K562 (cell line): Measurements from ENCODE around the gene FES. TPM values are rescaled to one million over a fixed set of nuclear protein-coding genes. Genes with fewer than 3 reads are reported as not detected.

ENCODE experiments used
- ATF3 ChIP-seq, 2 experiments: fragments of 450-650 bp in 1 of 2; sonication (generic) in 1 of 2; formaldehyde crosslinking in 1 of 2; IDR thresholded peaks in 1 of 2; conservative IDR thresholded peaks in 1 of 2; 2 replicates each; pipeline versions ENCODE4 v1.6.1 to v1.8.1; 2016 to 2023; ENCODE audit warnings: mild to moderate bottlenecking in 2 of 2, moderate library complexity in 2 of 2, inconsistent platforms in 1 of 2, missing genetic modification reagents in 1 of 2
- BCOR ChIP-seq: fragments of 450-650 bp; IDR thresholded peaks from 2 replicates; pipeline ENCODE4 v1.6.1; 2016
- CEBPB ChIP-seq: fragments of 450-650 bp; IDR thresholded peaks from 2 replicates; pipeline ENCODE4 v1.6.1; 2016; ENCODE audit warnings: missing genetic modification characterization, missing compliant biosample characterization
- CHAMP1 ChIP-seq: fragments of 450-650 bp; IDR thresholded peaks from 2 replicates; pipeline ENCODE4 v1.6.1; 2016; ENCODE audit warnings: mild to moderate bottlenecking
- CREB1 ChIP-seq, 2 experiments: sonication (generic) in 1 of 2; formaldehyde crosslinking in 1 of 2; IDR thresholded peaks; 2 replicates each; pipeline versions ENCODE4 v1.6.1 to v1.8.0; 2012 to 2022; ENCODE audit warnings: inconsistent platforms in 1 of 2, mild to moderate bottlenecking in 1 of 2, missing genetic modification reagents in 1 of 2, moderate library complexity in 1 of 2
- KHSRP ChIP-seq: fragments of 450-650 bp; IDR thresholded peaks from 2 replicates; pipeline ENCODE4 v1.6.1; 2017
- MXI1 ChIP-seq: IDR thresholded peaks from 2 replicates; pipeline ENCODE4 v1.6.1; 2011; ENCODE audit warnings: low read depth, mild to moderate bottlenecking, improper control_type of control experiment, low read length
- MYC ChIP-seq, 2 experiments: fragments of 250-450 bp in 1 of 2; sonication (Bioruptor Pico) in 1 of 2; IDR thresholded peaks; 2 replicates each; pipeline versions ENCODE4 v1.5.1 to v1.6.1; 2012 to 2021; ENCODE audit warnings: low read depth in 2 of 2, borderline replicate concordance in 1 of 2, improper control_type of control experiment in 1 of 2, low read length in 1 of 2, mild to moderate bottlenecking in 1 of 2, moderate library complexity in 1 of 2
- POLR2A ChIP-seq: fragments of 450-650 bp; conservative IDR thresholded peaks from 2 replicates; pipeline ENCODE4 v1.6.1; 2016
- TBP ChIP-seq: optimal IDR thresholded peaks from 2 replicates; pipeline ENCODE3; 2011; ENCODE audit warnings: low read depth, low read length, improper control_type of control experiment
- TFAP4 ChIP-seq: sonication (generic); formaldehyde crosslinking; IDR thresholded peaks from 2 replicates; pipeline ENCODE4 v1.8.0; 2022; ENCODE audit warnings: missing genetic modification reagents, mild to moderate bottlenecking, moderate library complexity, borderline replicate concordance
- ZNF140 ChIP-seq: fragments of 250-450 bp; sonication (Bioruptor Pico); IDR thresholded peaks from 2 replicates; pipeline ENCODE4 v1.8.0; 2021; ENCODE audit warnings: moderate library complexity, mild to moderate bottlenecking, inconsistent platforms
- ZNF146 ChIP-seq: IDR thresholded peaks from one replicate; pipeline ENCODE4 v1.6.1; 2018; ENCODE audit warnings: missing compliant biosample characterization; ENCODE audit not compliant: unreplicated experiment
- ZNF318 ChIP-seq, 2 experiments: fragments of 450-650 bp; IDR thresholded peaks; 2 replicates each; pipeline ENCODE4 v1.6.1; 2016; ENCODE audit warnings: mild to moderate bottlenecking in 2 of 2, borderline replicate concordance in 1 of 2, low read depth in 1 of 2, moderate library complexity in 1 of 2
- polyA plus RNA-seq, 8 experiments: library from polyadenylated mRNA; depleted of rRNA in 4 of 8; stranded (reverse) in 5 of 8; unstranded in 3 of 8; fragments of >200 nt; fragmentation: Nextera tagmentation in 2 of 8; fragmentation: Illumina TruSeq in 1 of 8; extraction: Ambion mirVana in 2 of 8; extraction: Trizol in 1 of 8; gene quantifications; 2 replicates each; pipeline versions ENCODE4 v1.2.1 to v1.2.3, GENCODE V29; 2011 to 2014; ENCODE audit warnings: inconsistent platforms in 1 of 8, missing spikeins in 1 of 8
- total RNA-seq, 7 experiments: library from RNA; depleted of rRNA in 6 of 7; stranded (reverse); fragments of >200 nt in 6 of 7; fragmentation: Illumina TruSeq in 2 of 7; extraction: Trizol in 2 of 7; gene quantifications; 2 replicates each; pipeline versions ENCODE4 v1.2.1 to v1.2.3, GENCODE V29; 2011 to 2021; ENCODE audit warnings: low replicate concordance in 1 of 7

FES gene
- total and polyA plus RNA-seq, 9 of the 15 experiments (the other 6 are each of a cell fraction or from before 2014, with no cell fraction given): 0.38 to 2.6 (median 0.82) TPM

GRCh38 chr15:90895571-90896117, 11.3 kb downstream of the FES start (continued):
- TF ChIP-seq ZNF318 (IDR thresholded peaks at IDR 0.05; ENCODE audit: borderline replicate concordance in 1 of 2, low read depth in 1 of 2) (no peak), MXI1 (0 out of 2 replicates have a peak, but pooled peaks have one; percentile 24), ZNF146 (CRISPR knock-in tag) (no peak), MYC (IDR thresholded peaks at IDR 0.05; ENCODE audit: low read depth, low read length) (peak; percentile 46; the same call in 1 of the 2 replicates), MYC (CRISPR knock-in tag; IDR thresholded peaks at IDR 0.05; ENCODE audit: borderline replicate concordance, low read depth) (no peak), POLR2A (no peak), TBP (no peak), CHAMP1 (no peak), BCOR (0 out of 2 replicates have a peak, but pooled peaks have one; percentile 43), ZNF140 (CRISPR knock-in tag) (no peak), KHSRP (no peak), CREB1 (IDR thresholded peaks at IDR 0.05) (no peak), CREB1 (CRISPR knock-in tag; IDR thresholded peaks at IDR 0.05) (no peak; the same call in 1 of the 2 replicates), CEBPB (tag) (no peak), ATF3 (IDR thresholded peaks at IDR 0.05) (peak; percentile 33; the same call in 1 of the 2 replicates), ATF3 (CRISPR knock-in tag; conservative IDR thresholded peaks at IDR 0.05) (no peak), TFAP4 (CRISPR knock-in tag) (peak; percentile 89)
